ENCODE data around the gene PLA2G6.

- TF ChIP-seq EP300 (IDR thresholded peaks at IDR 0.05; ENCODE audit: low read depth) (no peak), CTCF (IDR thresholded peaks at IDR 0.05) (no peak), POLR2AphosphoS5 (IDR thresholded peaks at IDR 0.05) (no peak), POLR2A (IDR thresholded peaks at IDR 0.05) (no peak)
Measured at GRCh38 chr22:38086942-38087341, 94.7 kb downstream of the PLA2G6 start.
